Measurements from ENCODE around the gene CLASP1.

Gene CLASP1

GRCh38 chr2:121400201-121400600 lies 249.1 kb downstream of the CLASP1 start:
- in situ Hi-C loops (cut with MboI; ENCODE audit: low pct_unique_long_range_greater_than_20kb, low sequenced_read_pairs, unreplicated experiment) = no loop called here
- no peak for DNase-seq (ENCODE audit: low spot score)

GRCh38 chr2:121398853-121399252 lies 250.4 kb downstream of the CLASP1 start:
- no peak for TF ChIP-seq CTCF (IDR thresholded peaks at IDR 0.05; ENCODE audit: extremely low read depth, insufficient read depth, missing control alignments)
- DNase-seq (ENCODE audit: low spot score) = no peak
- in situ Hi-C loops (cut with MboI; ENCODE audit: low pct_unique_long_range_greater_than_20kb, low sequenced_read_pairs, unreplicated experiment) = loop anchor here (25.0 kb wide), 1 partner anchor 313 kb away; no protein-coding TSS in a partner anchor

More at GRCh38 chr2:121400201-121400600, 249.1 kb downstream of the CLASP1 start:
- TF ChIP-seq CTCF (IDR thresholded peaks at IDR 0.05; ENCODE audit: extremely low read depth, insufficient read depth, missing control alignments) = no peak

GRCh38 chr2:121390082-121390692 lies 259.1 kb downstream of the CLASP1 start:
- in situ Hi-C loops (cut with MboI; ENCODE audit: low pct_unique_long_range_greater_than_20kb, low sequenced_read_pairs, unreplicated experiment) = loop anchor here (25.0 kb wide), 1 partner anchor 322 kb away; no protein-coding TSS in a partner anchor
- no peak for TF ChIP-seq CTCF (IDR thresholded peaks at IDR 0.05; ENCODE audit: extremely low read depth, insufficient read depth, missing control alignments)
- no peak for DNase-seq (ENCODE audit: low spot score)

GRCh38 chr2:121388371-121388770 lies 260.9 kb downstream of the CLASP1 start:
- no peak for TF ChIP-seq CTCF (IDR thresholded peaks at IDR 0.05; ENCODE audit: extremely low read depth, insufficient read depth, missing control alignments)
- no peak for DNase-seq (ENCODE audit: low spot score)
- in situ Hi-C loops (cut with MboI; ENCODE audit: low pct_unique_long_range_greater_than_20kb, low sequenced_read_pairs, unreplicated experiment) = loop anchor here (25.0 kb wide), 1 partner anchor 324 kb away; no protein-coding TSS in a partner anchor

- no peak for DNase-seq (ENCODE audit: low spot score)
- no peak for TF ChIP-seq CTCF (IDR thresholded peaks at IDR 0.05; ENCODE audit: extremely low read depth, insufficient read depth, missing control alignments)
- in situ Hi-C loops (cut with MboI; ENCODE audit: low pct_unique_long_range_greater_than_20kb, low sequenced_read_pairs, unreplicated experiment) = loop anchor here (25.0 kb wide), 1 partner anchor 325 kb away; no protein-coding TSS in a partner anchor
Observed at GRCh38 chr2:121387591-121388325, 261.5 kb downstream of the CLASP1 start.

- TF ChIP-seq CTCF (IDR thresholded peaks at IDR 0.05; ENCODE audit: extremely low read depth, insufficient read depth, missing control alignments) = no peak
- DNase-seq (ENCODE audit: low spot score) = no peak
- in situ Hi-C loops (cut with MboI; ENCODE audit: low pct_unique_long_range_greater_than_20kb, low sequenced_read_pairs, unreplicated experiment) = loop anchor here (25.0 kb wide), 1 partner anchor 326 kb away; no protein-coding TSS in a partner anchor
Observed at GRCh38 chr2:121386707-121387106, 262.6 kb downstream of the CLASP1 start.
